ENCODE results near the gene FASN. TPM values are rescaled to one million over a fixed set of nuclear protein-coding genes. Genes with fewer than 3 reads are reported as not detected.

FASN gene
- total and polyA plus RNA-seq, 2 donors (not counting 1 experiment from before 2014, with no cell fraction given), result 19.4 to 35.6 TPM

GRCh38 chr17:82047914-82048570 is 50.0 kb downstream of the FASN start:
- H3K9ac ChIP-seq (ENCODE audit: low read length), result no peak overlapping the region
- DNase-seq (no peak), ATAC-seq (ENCODE audit: low read depth) (no peak)
- Mint-ChIP-seq H3K27me3 (no peaks in the 10 kb centered on the region), H3K4me1 (peaks cover 12% of the 10 kb centered on the region), H3K9me3 (ENCODE audit: insufficient read depth) (no peaks in the 10 kb centered on the region), H3K27ac (no peak overlapping the region), H3K4me3 (peak overlapping the region; percentile 7)
- peaks cover 0 to 2% of the 10 kb centered on the region in 2 experiments for H3K36me3 ChIP-seq (replicated peaks in 1 of 2; ENCODE audit: control extremely low read depth in 1 of 2, control insufficient read depth in 1 of 2, extremely low read depth in 1 of 2, insufficient read depth in 2 of 2, low read length in 1 of 2)
- H3K79me2 ChIP-seq (ENCODE audit: control insufficient read depth, insufficient read depth, low read length), result peaks cover 19% of the 10 kb centered on the region
- no peak overlapping the region for H3K27ac ChIP-seq (ENCODE audit: low read length in 2 of 2)
- H3K27me3 ChIP-seq (replicated peaks in 1 of 4; ENCODE audit: control extremely low read depth in 1 of 4, control insufficient read depth in 3 of 4, insufficient read depth in 4 of 4, low read length in 3 of 4), result no peaks in the 10 kb centered on the region
- TF ChIP-seq EZH2 (IDR thresholded peaks at IDR 0.05; ENCODE audit: borderline replicate concordance, insufficient read depth, low read depth, low read length, poor library complexity, severe bottlenecking) (no peak), CTCF (IDR thresholded peaks at IDR 0.05) (no peak)
- H3K9me3 ChIP-seq (ENCODE audit: control extremely low read depth in 1 of 3, control insufficient read depth in 2 of 3, insufficient read depth in 1 of 3, low read length in 2 of 3), result no peaks in the 10 kb centered on the region
- ChIA-PET CTCF (no interaction called here), POLR2A (no interaction called here)
- intact Hi-C loops (cut with micrococcal nuclease), result no loop called here
- H2AFZ ChIP-seq (ENCODE audit: insufficient read depth, low read depth, low read length, poor library complexity, severe bottlenecking), result no peak overlapping the region
- H4K20me1 ChIP-seq (ENCODE audit: control insufficient read depth, insufficient read depth, low read length, poor library complexity, severe bottlenecking), result peaks cover 10% of the 10 kb centered on the region
- WGBS (ENCODE audit: insufficient coverage), result 95% methylated on average over 24 of the region's 25 CpGs
- no peak overlapping the region for H3K4me2 ChIP-seq (replicated peaks; ENCODE audit: low read depth, low read length, poor library complexity, severe bottlenecking)
- no peak overlapping the region for H3K4me3 ChIP-seq (ENCODE audit: control extremely low read depth in 1 of 5, extremely low read depth in 1 of 5, insufficient read depth in 1 of 5, low read depth in 2 of 5, low read length in 4 of 5)
- H3K4me1 ChIP-seq (ENCODE audit: control insufficient read depth in 2 of 2, insufficient read depth in 2 of 2, low read length in 2 of 2), result peaks cover 18 to 24% of the 10 kb centered on the region in 2 donors

- Mint-ChIP-seq H3K9me3 (ENCODE audit: insufficient read depth) (no peaks in the 10 kb centered on the region), H3K4me3 (peak overlapping the region; percentile 7), H3K27me3 (no peaks in the 10 kb centered on the region), H3K27ac (no peak overlapping the region), H3K4me1 (peaks cover 10% of the 10 kb centered on the region)
- POLR2A ChIA-PET, result no interaction called here
- WGBS (ENCODE audit: insufficient coverage), result 90% methylated on average over 19 of the region's 24 CpGs
- ATAC-seq (ENCODE audit: low read depth) (no peak), DNase-seq (no peak)
- H3K27ac ChIP-seq (ENCODE audit: low read length in 2 of 2), result no peak overlapping the region
- no peak overlapping the region for H2AFZ ChIP-seq (ENCODE audit: insufficient read depth, low read depth, low read length, poor library complexity, severe bottlenecking)
- H3K4me3 ChIP-seq (ENCODE audit: control extremely low read depth in 1 of 5, extremely low read depth in 1 of 5, insufficient read depth in 1 of 5, low read depth in 2 of 5, low read length in 4 of 5), result no peak overlapping the region
- H3K36me3 ChIP-seq (replicated peaks in 1 of 2; ENCODE audit: control extremely low read depth in 1 of 2, control insufficient read depth in 1 of 2, extremely low read depth in 1 of 2, insufficient read depth in 2 of 2, low read length in 1 of 2), result peaks cover 0 to 2% of the 10 kb centered on the region in 2 experiments
- H3K27me3 ChIP-seq (replicated peaks in 1 of 4; ENCODE audit: control extremely low read depth in 1 of 4, control insufficient read depth in 3 of 4, insufficient read depth in 4 of 4, low read length in 3 of 4), result no peaks in the 10 kb centered on the region
- H3K79me2 ChIP-seq (ENCODE audit: control insufficient read depth, insufficient read depth, low read length), result peaks cover 12% of the 10 kb centered on the region
- intact Hi-C loops (cut with micrococcal nuclease), result no loop called here
- TF ChIP-seq CTCF (IDR thresholded peaks at IDR 0.05) (no peak), EZH2 (IDR thresholded peaks at IDR 0.05; ENCODE audit: borderline replicate concordance, insufficient read depth, low read depth, low read length, poor library complexity, severe bottlenecking) (no peak)
- H3K4me1 ChIP-seq (ENCODE audit: control insufficient read depth in 2 of 2, insufficient read depth in 2 of 2, low read length in 2 of 2), result peaks cover 12 to 17% of the 10 kb centered on the region in 2 donors
- peaks cover 4% of the 10 kb centered on the region for H4K20me1 ChIP-seq (ENCODE audit: control insufficient read depth, insufficient read depth, low read length, poor library complexity, severe bottlenecking)
- H3K9me3 ChIP-seq (ENCODE audit: control extremely low read depth in 1 of 3, control insufficient read depth in 2 of 3, insufficient read depth in 1 of 3, low read length in 2 of 3), result no peaks in the 10 kb centered on the region
- H3K9ac ChIP-seq (ENCODE audit: low read length), result no peak overlapping the region
- no peak overlapping the region for H3K4me2 ChIP-seq (replicated peaks; ENCODE audit: low read depth, low read length, poor library complexity, severe bottlenecking)
- CTCF ChIA-PET, result no interaction called here
Observed at GRCh38 chr17:82047379-82047778, 50.7 kb downstream of the FASN start.

All from B cell (primary cell).